HG03039 (cell line): ENCODE measurements around the gene CTNNAL1.
A peak's percentile ranks its signal among the peaks of the same experiment; 100 is the strongest.
"Not testable (repeated sequence)": the region's sequence is repeated elsewhere in the genome, so short reads cannot be mapped to it uniquely, and the experiment has no call there.

Source experiments
- ATAC-seq: cut with Tn5 transposase; IDR thresholded peaks from one replicate; pipeline ENCODE4 v1.9.1; 2021; ENCODE audit warnings: mild to moderate bottlenecking, moderate library complexity; ENCODE audit not compliant: unreplicated experiment

CTNNAL1 gene

DNA sequence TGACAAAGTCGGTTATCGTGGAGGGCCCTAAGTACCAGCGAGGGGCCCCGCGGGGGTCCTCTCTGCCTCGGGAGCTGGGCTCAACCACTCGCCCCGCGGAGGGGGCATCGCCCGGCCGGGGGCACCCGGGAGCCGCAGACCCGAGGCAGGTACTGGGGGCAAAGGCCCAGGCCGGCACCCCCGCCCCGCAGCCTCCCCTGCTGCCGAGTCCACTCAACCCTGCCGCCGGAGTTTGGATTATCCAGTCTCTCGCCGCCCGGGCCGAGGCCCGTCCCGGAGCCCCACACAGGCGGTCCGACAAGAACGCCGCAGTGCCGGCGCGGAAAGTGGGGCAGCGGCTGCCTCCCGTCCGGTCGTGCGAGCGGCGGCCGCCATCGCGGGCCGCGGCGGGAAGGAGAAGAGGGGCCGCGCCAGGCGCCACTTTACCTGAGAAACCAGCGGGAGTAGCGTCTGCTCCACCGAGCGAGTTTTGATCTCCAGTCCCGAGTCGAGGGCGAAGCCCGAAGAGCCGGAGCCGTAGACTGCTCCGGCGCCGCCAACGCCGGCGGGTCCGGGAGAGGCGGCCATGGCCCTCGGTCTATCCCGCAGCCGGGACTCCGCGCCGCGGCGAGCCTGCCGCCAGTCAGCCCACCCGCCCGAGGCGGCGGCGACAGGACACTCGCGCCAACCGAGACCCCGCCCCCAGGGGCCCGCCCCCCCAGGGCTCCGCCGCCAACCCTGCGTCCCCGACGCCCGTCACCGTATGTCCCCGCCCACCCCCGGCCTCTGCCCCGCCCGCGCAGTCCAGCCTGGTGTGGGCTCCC lies at the start of gene CTNNAL1:
Gene CTNNAL1, minus strand, starts transcription at position 624 of the 803 bp plus-strand sequence. Its CDS starts 57 bp downstream, at position 567.
- peak; percentile 70 for ATAC-seq

- ATAC-seq = no peak
These were observed 49.2 kb upstream of the CTNNAL1 start for GRCh38 chr9:109062543-109062942.

DNA sequence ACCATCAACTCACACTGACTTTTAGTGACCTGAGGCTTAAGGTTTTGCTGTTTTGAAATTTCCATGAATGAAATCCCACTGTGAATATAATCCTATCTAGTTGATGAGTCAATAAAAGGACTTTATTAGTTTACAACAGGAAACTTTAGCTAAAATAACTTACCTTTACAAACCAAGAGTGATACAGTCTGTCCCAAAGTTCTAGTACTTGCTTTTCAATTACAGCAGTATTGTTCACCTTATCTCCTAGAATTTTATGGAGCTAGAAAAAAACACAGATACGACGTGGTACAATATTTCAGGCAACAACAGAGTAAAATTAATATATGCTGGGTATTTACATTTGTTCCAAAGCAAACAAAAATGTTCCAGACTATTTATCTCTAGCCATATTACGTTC lies 46.9 kb upstream of the CTNNAL1 start:
- ATAC-seq = no peak

DNA sequence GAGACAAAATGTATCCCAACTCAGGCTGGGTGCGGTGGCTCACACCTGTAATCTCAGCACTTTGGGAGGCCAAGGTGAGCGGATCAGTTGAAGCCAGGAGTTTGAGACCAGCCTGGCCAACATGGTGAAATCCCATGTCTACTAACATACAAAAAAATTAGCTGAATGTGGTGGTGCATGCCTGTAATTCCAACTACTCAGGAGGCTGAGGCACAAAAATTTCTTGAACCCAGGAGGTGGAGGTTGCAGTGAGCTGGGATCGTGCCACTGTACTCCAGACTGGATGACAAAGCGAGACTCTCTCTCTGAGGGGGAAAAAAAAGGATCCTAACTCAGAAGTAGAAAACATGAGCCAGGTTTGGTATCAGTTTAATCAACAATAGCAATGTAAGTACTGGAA lies 39.8 kb upstream of the CTNNAL1 start:
- not testable (repeated sequence) for ATAC-seq

DNA sequence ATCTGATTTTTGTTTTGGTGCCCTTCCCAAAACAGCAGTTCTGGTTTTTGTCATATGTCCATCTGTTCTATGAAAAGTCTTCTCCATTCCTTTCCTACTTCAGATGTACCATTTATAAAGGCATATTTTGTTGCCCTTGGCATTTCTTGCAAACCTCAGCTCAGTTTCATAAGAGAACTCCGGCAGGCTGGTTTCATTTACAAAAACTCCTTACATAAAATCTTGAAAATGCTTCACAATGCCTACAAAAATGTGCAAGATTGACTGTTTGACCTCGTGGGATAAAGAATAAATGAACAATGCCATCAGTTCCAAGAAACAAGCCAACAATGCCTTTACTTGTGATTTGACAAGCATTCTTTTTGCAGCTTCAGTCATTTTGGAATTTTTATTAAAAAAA lies 39.1 kb upstream of the CTNNAL1 start:
- no peak for ATAC-seq

DNA sequence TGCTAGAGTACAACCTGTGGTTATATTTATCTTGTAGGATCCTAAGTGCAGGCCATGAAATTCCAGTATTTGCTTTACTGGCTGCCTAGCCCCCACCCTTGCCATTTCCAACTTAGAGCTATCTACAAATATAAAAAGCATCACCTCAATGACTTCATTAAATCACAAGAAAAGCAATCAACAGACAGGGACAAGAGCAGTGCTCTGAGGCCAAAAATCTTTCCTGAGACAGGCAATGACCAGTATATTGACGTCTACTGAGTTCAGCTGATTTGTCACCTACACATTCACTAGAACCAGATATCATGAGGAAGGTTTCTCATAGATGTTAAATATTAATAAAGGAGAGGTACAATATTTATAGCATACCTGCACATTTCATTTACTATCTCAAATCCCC lies 38.4 kb upstream of the CTNNAL1 start:
- ATAC-seq = no peak

DNA sequence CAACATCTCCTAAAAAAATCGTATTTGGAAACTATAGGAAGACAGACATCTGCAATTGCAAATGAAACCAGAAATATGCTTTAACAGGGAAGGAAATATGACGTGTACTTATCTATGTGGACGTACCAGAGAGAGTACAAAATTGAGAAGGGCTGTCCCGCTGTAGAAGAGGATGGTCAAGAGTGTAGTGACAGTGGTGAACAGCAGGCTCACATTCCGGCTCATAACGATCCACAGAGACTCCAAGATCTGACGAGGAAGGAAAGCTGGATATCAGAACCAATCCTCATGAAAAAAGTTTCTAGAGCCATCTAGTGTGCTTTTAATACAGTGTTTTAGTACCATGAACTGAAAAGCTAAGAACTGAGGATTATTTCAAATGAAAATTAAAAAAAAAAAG lies 37.1 kb upstream of the CTNNAL1 start:
- ATAC-seq = no peak

- no peak for ATAC-seq
These were observed 35.5 kb upstream of the CTNNAL1 start for GRCh38 chr9:109048822-109049221.

GRCh38 chr9:109047259-109047658 lies 34.0 kb upstream of the CTNNAL1 start:
- no peak for ATAC-seq

GRCh38 chr9:109046346-109046745 lies 33.0 kb upstream of the CTNNAL1 start:
- no peak for ATAC-seq

DNA sequence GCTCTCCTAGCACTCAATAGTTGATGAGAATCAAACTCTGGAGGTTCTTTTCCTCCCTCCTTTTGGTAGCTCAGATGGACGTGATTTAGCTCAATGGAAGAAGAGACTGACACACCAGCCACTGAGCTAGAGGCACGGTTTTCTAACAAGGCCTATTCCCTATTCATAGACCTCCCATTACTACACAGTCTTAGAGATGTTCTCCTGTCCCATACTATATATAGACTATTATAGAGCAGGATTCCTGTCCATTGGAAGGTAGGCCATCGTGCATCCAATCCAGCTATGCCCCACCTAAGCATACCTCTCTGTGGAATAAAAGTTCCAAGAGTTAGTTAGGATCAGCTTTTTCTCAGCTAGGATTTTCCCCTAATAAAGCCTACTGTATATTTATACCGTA lies 30.3 kb upstream of the CTNNAL1 start:
- ATAC-seq = no peak

- no peak for ATAC-seq
These were observed 27.3 kb upstream of the CTNNAL1 start for GRCh38 chr9:109040571-109040970.

- no peak for ATAC-seq
These were observed 26.2 kb upstream of the CTNNAL1 start for GRCh38 chr9:109039539-109039938.

DNA sequence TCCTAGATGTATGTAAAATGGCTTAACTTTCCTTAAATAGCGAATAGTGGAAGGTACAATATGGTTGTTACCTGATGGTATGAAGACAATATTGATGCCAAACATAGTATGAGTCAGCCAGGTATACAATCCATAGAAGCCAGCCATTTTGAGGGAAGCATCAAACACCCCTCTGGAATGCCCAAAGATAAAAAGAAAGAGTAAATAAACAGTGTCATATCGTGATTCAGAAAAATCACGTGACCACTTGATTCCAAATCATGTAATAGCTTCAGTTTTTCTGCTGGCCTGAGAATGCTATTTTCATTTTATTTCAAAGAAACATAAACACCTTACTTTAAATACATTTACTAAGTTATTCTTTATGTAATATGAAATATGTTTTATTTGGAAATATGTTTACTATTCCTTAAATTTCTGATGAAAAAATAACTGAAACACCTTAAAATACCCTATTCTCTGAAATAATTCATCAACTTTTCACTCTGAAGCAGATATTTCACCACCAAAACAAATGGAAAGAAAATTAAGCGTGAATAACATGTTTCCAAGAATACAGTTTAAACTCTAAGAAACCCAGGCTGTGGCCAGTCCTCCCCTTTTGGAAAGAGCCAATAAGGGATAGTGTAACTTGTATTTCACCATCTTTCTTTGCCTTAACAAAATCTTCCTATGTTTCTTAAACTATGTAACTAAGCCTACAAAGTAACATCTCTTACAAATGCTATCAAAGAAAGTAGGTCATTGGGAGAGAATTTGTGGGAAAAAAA lies 24.8 kb upstream of the CTNNAL1 start:
- ATAC-seq = no peak

- ATAC-seq = no peak
These were observed 23.7 kb upstream of the CTNNAL1 start for GRCh38 chr9:109036744-109037680.

DNA sequence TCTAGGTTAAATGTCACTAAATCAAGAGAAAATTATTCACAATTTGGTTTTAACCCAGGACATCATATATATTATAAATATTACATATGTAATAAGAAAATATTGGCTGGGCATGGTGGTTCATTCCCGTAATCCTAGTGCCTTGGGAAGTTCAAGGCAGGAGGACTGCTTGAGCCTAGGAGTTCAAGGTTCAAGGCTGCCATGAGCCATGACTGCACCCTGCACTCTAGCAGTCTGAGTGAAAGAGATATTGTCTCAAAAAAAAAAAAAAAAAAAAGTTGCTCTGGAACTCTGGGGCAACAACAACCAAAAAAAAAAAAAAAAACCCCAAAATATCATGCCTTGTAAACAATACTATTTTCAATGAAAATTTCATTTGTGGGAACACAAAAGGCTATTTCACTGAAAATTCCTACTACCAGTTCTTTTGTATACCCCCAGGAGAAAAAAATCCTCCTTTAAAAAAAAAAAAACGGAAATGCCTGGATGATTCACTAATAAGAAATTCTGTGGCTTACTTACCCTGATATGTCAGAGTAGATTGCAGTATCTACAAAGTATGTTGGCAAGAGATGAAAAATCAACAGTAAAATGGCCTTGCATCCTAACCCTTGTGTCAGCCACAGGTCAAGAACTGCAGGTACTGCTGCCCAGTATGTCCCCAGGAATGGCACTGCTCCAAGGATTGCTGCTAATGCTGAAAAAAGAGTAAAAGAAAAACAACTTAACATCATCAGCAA lies 22.6 kb upstream of the CTNNAL1 start:
- ATAC-seq = no peak

DNA sequence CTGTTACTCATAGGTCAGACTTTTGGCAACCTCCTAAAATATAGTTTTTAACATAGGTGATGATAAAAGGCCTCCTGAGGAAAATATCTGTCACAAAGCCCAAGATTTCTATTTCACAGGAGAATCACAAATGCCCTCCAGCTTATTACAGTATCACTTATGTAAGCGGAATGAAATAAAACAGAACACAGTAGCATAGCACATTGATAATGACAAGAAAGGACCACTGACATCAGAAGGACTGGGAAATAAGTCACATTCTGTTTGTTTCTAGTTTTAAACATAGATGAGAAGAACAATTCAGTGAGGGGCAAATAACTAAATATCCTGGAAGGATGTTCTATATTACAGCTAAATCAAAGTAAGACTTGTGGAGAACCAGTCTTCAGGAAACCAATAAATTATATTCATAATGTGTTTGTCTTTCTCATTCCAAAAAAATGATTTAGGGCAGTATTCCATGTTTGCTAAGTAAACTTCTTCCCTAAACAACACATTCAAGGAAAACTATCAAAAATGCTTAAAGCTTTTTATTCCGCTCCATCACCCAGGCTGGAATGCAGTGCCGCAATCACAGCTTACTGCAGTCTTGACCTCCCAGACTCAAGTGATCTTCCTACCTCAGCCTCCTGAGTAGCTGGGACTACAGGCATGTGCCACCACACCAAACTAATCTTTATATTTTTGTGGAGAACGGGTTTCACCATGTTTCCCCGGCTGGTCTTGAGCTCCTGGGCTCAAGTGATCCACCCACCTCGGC lies 20.8 kb upstream of the CTNNAL1 start:
- ATAC-seq = no peak

- ATAC-seq = no peak
These were observed 17.9 kb upstream of the CTNNAL1 start for GRCh38 chr9:109031241-109031640.

DNA sequence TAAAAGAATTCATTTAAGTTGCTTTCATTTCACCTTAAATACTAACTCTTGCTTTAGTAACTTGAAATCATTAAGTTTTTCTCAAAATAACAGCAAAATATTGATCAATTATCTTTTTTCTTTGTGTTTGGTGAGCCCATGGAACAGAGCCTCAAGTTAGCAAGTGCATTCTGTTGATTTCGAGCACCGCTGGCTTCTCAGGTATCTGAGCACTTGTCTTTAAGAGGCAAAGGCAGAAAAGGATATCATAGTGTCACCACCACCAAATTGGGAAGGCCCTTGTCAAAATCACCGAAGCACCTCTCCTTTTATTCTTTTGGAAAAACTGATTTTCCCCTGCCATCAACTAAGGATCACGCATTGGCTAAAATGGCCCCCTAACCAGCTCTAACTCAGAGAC lies 17.1 kb upstream of the CTNNAL1 start:
- ATAC-seq = no peak

GRCh38 chr9:109028457-109028856 lies 15.2 kb upstream of the CTNNAL1 start:
- ATAC-seq = no peak
